Stomach (tissue), 9 donors: Measurements from ENCODE around the gene IGFN1. TPM values are rescaled to one million over a fixed set of nuclear protein-coding genes. Genes with fewer than 3 reads are reported as not detected.
A peak's percentile ranks its signal among the peaks of the same experiment; 100 is the strongest.

Experiments used
- DNase-seq, 2 donors: peaks; one replicate each; pipeline versions ENCODE4 v3.0.0 to v3.0.0-alpha.2; 2013 to 2019
- H3K27ac ChIP-seq, 5 donors: fragments of 200-600 bp in 4 of 5; sonication (generic) in 4 of 5; one replicate each; pipeline ENCODE4 v1.5.1; 2013 to 2019; ENCODE audit warnings: mild to moderate bottlenecking in 1 of 5, moderate library complexity in 1 of 5
- H3K27me3 ChIP-seq, 3 donors: fragments of 200-600 bp; sonication (generic); one replicate each; pipeline ENCODE4 v1.5.1; 2017 to 2019; ENCODE audit warnings: mixed run types in 1 of 3
- H3K36me3 ChIP-seq, 4 donors: fragments of 200-600 bp; sonication (generic); 1 replicate in 3 of 4; 2 replicates in 1 of 4; pipeline ENCODE4 v1.5.1; 2016 to 2019
- H3K4me1 ChIP-seq, 4 donors: fragments of 200-600 bp; sonication (generic); one replicate each; pipeline ENCODE4 v1.5.1; 2016 to 2019
- H3K4me3 ChIP-seq, 4 donors: fragments of 200-600 bp; sonication (generic) in 3 of 4; one replicate each; pipeline ENCODE4 v1.5.1; 2016 to 2019; ENCODE audit warnings: mild to moderate bottlenecking in 1 of 4
- H3K9me3 ChIP-seq, 4 donors: fragments of 200-600 bp; sonication (generic); one replicate each; pipeline ENCODE4 v1.5.1; 2016 to 2019
- EP300 ChIP-seq: sonication (generic); formaldehyde crosslinking; IDR thresholded peaks from one replicate; pipeline ENCODE4 v1.6.1; 2017; ENCODE audit warnings: antibody characterized with exemption
- POLR2A ChIP-seq, 4 donors: fragments of 450-650 bp; IDR thresholded peaks; one replicate each; pipeline ENCODE4 v1.6.1; 2016; ENCODE audit warnings: antibody characterized with exemption in 4 of 4, control low read depth in 2 of 4, mild to moderate bottlenecking in 1 of 4, moderate library complexity in 1 of 4
- POLR2AphosphoS5 ChIP-seq, 3 donors: sonication (generic); formaldehyde crosslinking; IDR thresholded peaks; one replicate each; pipeline ENCODE4 v1.6.1; 2016; ENCODE audit warnings: antibody characterized with exemption in 3 of 3
- WGBS, 5 donors: extraction: QIAGEN DNeasy Blood & Tissue Kit in 3 of 5; methylation state at CpG; one replicate each; pipeline versions ENCODE4 v1.1.5 to v1.1.7; 2013 to 2018; 5-methylcytosine and 5-hydroxymethylcytosine counted together
- intact Hi-C: fragments of 100-400 bp; cut with DNase I; formaldehyde crosslinking; loops from one replicate; pipeline ENCODE4 v1.15.1; 2023; ENCODE audit warnings: low total_unique reads
- polyA plus RNA-seq, 3 donors: library from polyadenylated mRNA; stranded (reverse); fragments of 200-250 nt; gene quantifications; one replicate each; pipeline ENCODE4 v1.2.3, GENCODE V29; 2013
- total RNA-seq, 5 donors: library from RNA; depleted of rRNA; stranded (reverse); fragments of >200 nt; gene quantifications; one replicate each; pipeline versions ENCODE4 v1.1.0 to v1.2.3, GENCODE V29; 2014 to 2016
- TF ChIP-seq, protein P1 (sequence below), 7 experiments: fragments of 450-650 bp in 4 of 7; fragments of 200-600 bp in 3 of 7; sonication (generic) in 3 of 7; IDR thresholded peaks; one replicate each; pipeline ENCODE4 v1.5.1; 2016 to 2019; ENCODE audit warnings: antibody characterized with exemption in 7 of 7, control low read depth in 2 of 7, mild to moderate bottlenecking in 1 of 7
- donor health status: healthy with polysubstance abuse.
- donor health status: Bipolar disorder and iron deficiency.
- donor health status: healthy.

The IGFN1 gene
- total and polyA plus RNA-seq, 8 donors = under 0.01 to 0.55 (median 0.05) TPM; not detected in 3

DNA sequence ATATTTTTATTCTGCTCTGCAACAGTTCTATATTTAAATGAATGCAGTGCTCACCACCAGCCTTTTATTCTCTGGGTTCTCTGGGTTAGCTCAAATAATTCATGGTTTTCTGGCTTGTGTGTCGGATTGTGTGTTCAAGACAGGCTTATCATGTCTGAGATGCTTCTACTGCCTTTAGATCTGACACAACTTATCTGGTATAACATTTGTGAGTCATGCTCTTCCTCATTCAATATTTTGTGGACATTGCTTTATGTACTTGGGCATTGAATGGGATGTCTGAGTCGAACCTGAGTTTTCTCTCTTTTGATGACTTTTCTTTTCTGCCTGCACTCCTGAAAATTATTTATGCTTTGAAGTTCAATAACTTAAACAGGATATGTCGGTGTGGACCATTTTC is 75.1 kb downstream of the IGFN1 start:
- Histone ChIP-seq H3K4me3 (no peak overlapping the region), H3K4me1 (no peaks in the 10 kb centered on the region), H3K27ac (no peak overlapping the region), H3K27me3 (peaks cover 0 to 60% (median 3%) of the 10 kb centered on the region in 3 donors), H3K36me3 (no peaks in the 10 kb centered on the region), H3K9me3 (no peaks in the 10 kb centered on the region)
- no peak for DNase-seq
- 50 to 66% (median 62%) methylated on average over 3 of the region's 3 CpGs for WGBS, 5 donors
- TF ChIP-seq POLR2A (IDR thresholded peaks at IDR 0.05) (no peak), POLR2AphosphoS5 (IDR thresholded peaks at IDR 0.05) (no peak), EP300 (no peak)
- TF ChIP-seq, protein P1, sequence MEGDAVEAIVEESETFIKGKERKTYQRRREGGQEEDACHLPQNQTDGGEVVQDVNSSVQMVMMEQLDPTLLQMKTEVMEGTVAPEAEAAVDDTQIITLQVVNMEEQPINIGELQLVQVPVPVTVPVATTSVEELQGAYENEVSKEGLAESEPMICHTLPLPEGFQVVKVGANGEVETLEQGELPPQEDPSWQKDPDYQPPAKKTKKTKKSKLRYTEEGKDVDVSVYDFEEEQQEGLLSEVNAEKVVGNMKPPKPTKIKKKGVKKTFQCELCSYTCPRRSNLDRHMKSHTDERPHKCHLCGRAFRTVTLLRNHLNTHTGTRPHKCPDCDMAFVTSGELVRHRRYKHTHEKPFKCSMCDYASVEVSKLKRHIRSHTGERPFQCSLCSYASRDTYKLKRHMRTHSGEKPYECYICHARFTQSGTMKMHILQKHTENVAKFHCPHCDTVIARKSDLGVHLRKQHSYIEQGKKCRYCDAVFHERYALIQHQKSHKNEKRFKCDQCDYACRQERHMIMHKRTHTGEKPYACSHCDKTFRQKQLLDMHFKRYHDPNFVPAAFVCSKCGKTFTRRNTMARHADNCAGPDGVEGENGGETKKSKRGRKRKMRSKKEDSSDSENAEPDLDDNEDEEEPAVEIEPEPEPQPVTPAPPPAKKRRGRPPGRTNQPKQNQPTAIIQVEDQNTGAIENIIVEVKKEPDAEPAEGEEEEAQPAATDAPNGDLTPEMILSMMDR (IDR thresholded peaks at IDR 0.05) = no peak
- intact Hi-C loops = no loop called here

DNA sequence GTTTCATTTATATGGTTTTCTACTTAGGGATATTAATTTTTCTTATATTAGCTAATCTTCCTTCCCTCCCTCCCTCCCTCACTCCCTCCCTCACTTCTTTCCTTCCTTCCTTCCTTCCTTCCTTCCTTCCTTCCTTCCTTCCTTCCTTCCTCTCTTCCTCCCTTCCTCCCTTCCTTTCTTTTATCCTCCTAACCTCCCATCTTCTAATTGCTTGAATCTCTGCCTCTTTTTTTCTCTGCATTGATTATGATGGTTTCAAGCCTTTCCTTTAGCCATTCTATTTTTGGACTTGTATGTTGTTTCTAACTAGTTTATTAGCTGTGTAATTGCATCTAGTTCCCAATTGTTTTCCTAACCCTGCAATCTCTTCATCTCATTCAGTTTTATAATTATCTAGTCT is 75.7 kb downstream of the IGFN1 start:
- TF ChIP-seq EP300 = no peak
- H3K4me3 ChIP-seq = no peak overlapping the region
- H3K27me3 ChIP-seq = peaks cover 0 to 55% (median 0%) of the 10 kb centered on the region in 3 donors
- H3K9me3 ChIP-seq = no peaks in the 10 kb centered on the region
- no peak for DNase-seq
- no peak overlapping the region for H3K27ac ChIP-seq
- no peaks in the 10 kb centered on the region for H3K36me3 ChIP-seq
- intact Hi-C loops = no loop called here
- no peaks in the 10 kb centered on the region for H3K4me1 ChIP-seq

DNA sequence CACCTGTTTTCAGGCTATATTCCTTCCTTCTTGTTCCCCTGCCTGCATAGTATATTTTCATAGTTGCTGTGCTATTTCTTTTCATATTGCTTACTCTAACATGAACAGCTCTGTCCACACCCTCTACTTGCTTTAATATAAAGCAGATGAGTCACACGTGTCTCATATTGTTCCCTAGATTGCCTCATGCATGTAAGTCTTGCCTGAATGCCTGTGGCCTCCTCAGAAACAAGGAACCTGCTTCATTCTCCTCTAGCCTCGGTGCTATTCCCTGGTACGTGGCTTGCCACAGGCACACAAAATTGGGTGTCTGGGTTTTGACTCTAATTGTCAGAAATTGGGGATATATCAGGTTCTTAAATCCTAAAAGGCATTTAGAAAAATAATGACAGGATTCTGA is 76.2 kb downstream of the IGFN1 start:
- H3K27me3 ChIP-seq = peaks cover 0 to 50% (median 0%) of the 10 kb centered on the region in 3 donors

DNA sequence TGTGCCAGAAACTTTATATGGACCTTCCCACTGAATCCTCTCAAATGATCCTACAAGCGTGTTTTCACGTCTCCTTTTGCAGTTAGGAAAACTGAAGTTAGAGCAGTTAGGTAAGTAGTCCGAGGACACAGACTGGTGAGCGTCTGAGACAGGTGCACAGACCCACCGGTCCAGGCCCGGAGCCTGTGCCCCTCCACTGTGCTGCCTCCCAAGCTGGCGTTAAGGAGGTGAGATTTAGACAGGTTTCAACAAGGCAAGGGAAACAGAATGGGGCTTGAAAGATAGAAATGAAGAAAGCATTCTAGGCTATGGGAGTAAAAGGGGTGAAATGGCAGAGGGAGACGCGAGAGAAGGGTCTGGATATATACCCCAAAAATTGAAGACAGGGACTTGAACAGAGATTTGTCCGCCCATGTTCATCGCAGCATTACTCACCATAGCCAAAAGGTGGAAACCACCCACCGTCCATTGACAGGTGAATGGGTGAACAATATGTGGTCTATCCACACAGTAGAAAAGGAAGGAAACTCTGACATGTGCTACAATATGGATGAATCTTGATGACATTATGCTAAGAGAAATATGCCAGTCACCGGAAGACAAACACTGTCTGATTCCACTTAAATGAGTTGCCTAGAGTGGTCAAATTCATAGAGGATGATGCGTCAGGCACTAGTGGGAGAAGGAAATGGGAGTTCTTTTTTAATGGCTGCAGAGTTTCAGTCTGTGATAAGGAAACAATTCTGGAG is 77.0 kb downstream of the IGFN1 start:
- Histone ChIP-seq H3K4me1 (no peaks in the 10 kb centered on the region), H3K27ac (no peak overlapping the region), H3K4me3 (no peak overlapping the region), H3K27me3 (peaks cover 0 to 46% (median 0%) of the 10 kb centered on the region in 3 donors), H3K9me3 (no peaks in the 10 kb centered on the region), H3K36me3 (no peaks in the 10 kb centered on the region)
- intact Hi-C loops = no loop called here
- 81 to 89% (median 86%) methylated on average over 14 of the region's 14 CpGs for WGBS, 5 donors
- no peak for TF ChIP-seq EP300
- no peak for TF ChIP-seq POLR2A (IDR thresholded peaks at IDR 0.05)
- TF ChIP-seq POLR2AphosphoS5 (IDR thresholded peaks at IDR 0.05) = no peak
- TF ChIP-seq, protein P1 (IDR thresholded peaks at IDR 0.05) = no peak
- peak in 1 of 2 donors; percentile 8 for DNase-seq

More for the DNA sequence above, 76.2 kb downstream of the IGFN1 start:
- peak in 1 of 2 donors; percentile 22 for DNase-seq
- 51 to 62% (median 53%) methylated on average over 3 of the region's 3 CpGs for WGBS, 5 donors
- Histone ChIP-seq H3K4me3 (no peak overlapping the region), H3K27ac (no peak overlapping the region), H3K4me1 (no peaks in the 10 kb centered on the region), H3K9me3 (no peaks in the 10 kb centered on the region), H3K36me3 (no peaks in the 10 kb centered on the region)
- intact Hi-C loops = no loop called here
- TF ChIP-seq EP300 (no peak), POLR2AphosphoS5 (IDR thresholded peaks at IDR 0.05) (no peak), POLR2A (IDR thresholded peaks at IDR 0.05) (no peak)
- TF ChIP-seq, protein P1 (IDR thresholded peaks at IDR 0.05) = no peak

DNA sequence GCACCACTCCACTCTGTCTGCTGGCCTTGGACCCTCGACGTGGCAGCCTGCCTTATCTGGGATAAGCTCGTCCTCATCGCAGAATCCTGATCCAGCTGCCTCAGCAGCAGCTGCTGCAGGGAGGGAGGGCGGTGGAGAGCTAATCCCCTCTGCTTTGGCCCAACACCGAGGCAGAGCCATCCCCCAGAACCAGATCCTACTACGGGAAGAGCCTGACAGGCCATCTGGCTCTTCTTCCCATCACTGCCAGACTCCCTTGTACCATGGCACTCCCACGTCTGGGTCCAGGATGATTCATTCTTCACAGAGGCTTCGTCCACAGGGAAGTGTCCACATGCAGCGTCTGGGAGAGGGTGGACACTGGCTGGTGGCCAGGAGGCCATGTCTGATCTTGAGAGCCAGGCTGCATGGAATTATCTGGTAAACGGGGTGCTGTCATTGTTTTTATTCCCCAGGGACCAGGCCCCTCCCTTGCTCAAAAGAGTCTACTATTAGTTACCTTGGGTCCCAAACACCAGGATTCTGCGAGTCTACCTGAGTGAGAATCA is 78.1 kb downstream of the IGFN1 start:
- intact Hi-C loops = no loop called here

More for the DNA sequence above, 78.1 kb downstream of the IGFN1 start:
- no peaks in the 10 kb centered on the region for H3K4me1 ChIP-seq
- WGBS, 5 donors = 23 to 35% (median 29%) methylated on average over 7 to 12 of the region's 12 CpGs
- H3K9me3 ChIP-seq = no peaks in the 10 kb centered on the region
- TF ChIP-seq, protein P1 (IDR thresholded peaks at IDR 0.05) = no peak
- no peak for TF ChIP-seq POLR2AphosphoS5 (IDR thresholded peaks at IDR 0.05)
- no peak for TF ChIP-seq EP300
- TF ChIP-seq POLR2A (IDR thresholded peaks at IDR 0.05) = no peak
- H3K4me3 ChIP-seq = no peak overlapping the region
- H3K27ac ChIP-seq = no peak overlapping the region
- DNase-seq = peak; percentile 57 to 76
- peaks cover 0 to 43% (median 0%) of the 10 kb centered on the region in 3 donors for H3K27me3 ChIP-seq
- H3K36me3 ChIP-seq = no peaks in the 10 kb centered on the region
